NAMALWA (cell line): ENCODE measurements around the gene PPP1R16B.

Source experiments
- DNase-seq: peaks from one replicate; pipeline ENCODE4 v3.0.0-alpha.2; 2015; ENCODE audit warnings: low spot score

PPP1R16B gene

GRCh38 chr20:38827770-38828281 is 22.3 kb downstream of the PPP1R16B start:
- no peak for DNase-seq

DNA sequence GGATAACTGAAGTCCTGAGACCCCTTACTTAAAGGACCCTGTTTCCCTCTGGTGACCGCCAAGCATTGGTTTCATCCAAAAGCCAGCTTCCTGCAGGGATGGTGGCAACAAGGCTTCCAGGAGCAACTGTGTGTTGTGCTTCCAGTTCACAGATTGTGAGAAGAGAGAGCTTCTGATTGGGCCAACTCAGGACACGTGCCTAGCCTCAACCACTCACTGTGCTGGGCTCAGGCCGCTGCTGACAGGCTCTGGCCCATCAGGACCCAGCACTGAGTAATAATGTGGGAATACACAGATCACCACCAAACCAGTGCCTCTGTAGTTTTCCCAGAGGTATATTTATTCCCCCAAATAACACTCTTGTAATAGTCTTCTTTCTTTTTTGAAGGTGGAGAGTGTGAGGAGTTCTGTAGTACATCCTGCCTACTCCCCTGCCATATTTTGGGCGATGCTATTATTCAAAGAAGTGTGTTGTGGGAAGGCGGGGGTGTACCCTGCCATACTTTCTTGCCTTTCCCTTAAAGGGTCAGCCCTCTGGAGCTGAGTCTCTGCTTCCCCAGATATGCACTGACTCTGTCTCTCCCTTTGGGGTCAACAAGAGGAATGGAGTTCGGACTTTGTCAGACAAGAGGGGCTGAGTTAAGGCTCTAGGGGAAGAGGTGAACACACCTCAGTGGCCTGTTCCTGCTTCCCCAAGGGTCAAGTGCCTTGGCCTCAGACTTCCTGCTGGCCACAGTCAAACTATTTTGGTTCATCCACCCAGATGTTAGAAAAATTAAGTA is 23.2 kb downstream of the PPP1R16B start:
- DNase-seq: no peak

DNA sequence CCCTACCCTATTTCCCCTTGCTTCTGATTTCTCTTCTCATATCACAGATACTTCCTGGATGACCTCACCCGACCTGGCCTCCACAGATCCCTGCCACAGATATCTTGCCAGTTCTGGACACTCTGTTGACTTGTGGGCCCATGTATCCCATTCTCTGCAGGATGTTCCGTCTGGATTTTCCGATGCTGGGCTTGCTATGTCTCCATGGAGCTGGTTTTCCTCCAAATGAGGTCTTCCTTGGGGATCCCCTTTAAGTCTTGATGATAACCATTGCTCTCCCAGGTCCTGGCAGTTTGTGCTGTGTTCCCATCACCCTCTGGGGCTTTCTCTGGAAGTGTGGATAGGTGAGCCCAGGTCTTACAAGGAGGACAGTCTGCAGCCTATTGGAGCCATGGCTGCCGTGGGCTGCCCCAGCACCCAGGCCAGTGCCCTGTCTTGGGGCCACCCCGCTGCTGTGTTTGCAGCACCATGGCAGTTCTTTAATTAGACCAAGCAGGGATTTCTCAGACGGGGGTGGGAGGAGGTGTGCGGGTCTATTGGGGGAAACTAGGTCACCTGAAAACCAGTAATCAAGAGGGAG is 23.9 kb downstream of the PPP1R16B start:
- no peak for DNase-seq

DNA sequence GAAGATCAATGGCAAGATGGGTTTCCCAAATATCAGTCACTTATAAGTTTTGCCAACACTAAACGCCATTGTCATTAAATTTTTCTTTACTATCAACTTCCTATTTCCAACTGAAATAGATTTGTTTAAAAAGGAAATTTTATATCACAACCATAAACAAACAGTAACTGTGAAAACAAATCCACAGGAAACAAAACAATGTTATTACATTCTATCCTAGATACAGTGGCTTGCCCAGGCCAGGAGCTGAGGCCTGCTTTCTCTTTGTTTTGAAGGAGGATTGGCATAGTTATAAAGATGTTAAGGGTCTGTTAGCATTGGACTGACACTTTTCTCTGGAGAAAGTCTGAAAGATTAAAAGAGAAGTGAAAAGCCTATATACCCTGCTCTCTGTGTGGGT is 24.9 kb downstream of the PPP1R16B start:
- DNase-seq: no peak

GRCh38 chr20:38831049-38831691 is 25.7 kb downstream of the PPP1R16B start:
- DNase-seq: no peak

DNA sequence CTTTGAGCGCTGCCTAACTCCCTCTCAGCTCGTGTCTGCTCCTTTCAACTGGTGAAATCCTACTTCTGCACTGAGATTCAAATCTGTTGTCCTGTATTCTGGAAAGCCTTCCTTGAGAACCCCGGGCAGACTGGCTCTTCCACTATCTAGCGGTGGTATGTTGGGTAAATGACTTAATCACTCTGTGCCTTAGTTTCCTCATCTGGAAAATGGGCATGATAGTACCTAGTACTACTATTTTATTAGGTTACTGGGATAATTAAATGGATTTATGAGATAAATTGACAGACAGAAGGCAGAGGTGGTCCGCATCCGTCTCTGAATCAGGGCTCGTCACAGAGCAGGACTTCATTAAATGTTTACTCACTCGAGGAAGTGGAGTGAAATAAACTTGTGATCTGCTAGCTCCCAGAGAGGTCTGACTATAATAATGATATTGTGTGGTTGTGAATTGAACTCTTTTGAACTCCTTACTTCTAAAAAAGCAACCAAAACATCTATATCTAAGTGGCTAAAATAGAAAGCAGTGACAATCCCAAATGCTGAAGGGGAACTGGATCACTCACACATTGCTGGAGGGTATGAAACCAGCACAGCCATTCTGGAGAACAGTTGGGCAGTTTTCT is 26.6 kb downstream of the PPP1R16B start:
- DNase-seq: no peak

DNA sequence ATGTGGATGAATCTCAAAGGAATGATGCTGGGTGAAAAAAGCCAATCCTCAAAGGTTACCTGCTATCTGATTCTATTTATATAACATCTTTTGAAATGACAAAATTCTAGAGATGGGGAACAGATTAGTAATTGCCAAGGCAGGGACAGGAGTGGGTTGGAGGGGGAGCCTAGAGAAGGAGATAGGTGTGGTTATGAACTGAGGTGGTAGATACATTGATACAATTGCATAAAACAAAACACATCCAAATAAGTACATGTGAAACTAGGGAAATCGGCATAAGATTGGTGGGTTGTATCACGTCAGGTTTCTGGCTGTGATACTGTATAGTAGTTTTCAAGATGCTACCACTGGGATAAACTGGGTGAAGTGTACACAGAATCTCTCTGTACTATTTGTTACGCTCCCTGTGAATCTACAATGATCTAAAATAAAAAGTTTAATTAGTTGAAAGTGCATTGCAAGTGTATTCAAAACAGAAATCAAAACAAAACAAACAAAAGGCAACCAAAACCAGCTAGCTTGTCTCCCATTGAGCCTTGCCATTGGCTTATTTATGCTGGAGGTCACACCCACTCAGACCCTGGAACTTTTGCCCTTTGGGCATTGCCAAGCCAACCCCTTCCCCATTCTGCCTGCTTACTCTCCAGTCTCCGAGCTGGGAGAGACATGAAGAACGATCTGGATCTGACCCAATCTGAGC is 27.8 kb downstream of the PPP1R16B start:
- DNase-seq: no peak

GRCh38 chr20:38833857-38834164 is 28.3 kb downstream of the PPP1R16B start:
- no peak for DNase-seq

DNA sequence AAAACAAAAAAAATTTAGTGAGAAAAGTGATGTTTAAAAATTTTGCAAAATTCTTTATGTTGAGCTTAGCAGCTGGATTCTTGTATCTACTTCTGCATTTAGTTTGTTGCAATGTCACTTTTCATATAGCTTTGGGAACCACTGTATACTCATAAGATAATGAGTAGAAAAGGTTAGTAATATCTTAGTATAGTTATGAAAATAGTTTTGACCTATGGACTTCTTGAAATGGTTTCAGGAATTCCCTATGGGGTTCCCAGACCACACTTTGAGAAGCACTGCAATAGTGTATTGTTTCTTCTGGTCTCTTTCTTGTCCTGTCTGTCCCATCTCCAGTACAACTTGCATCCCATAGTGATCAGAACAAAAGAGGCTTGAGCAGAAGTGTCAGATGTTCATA is 29.4 kb downstream of the PPP1R16B start:
- DNase-seq: no peak

- no peak for DNase-seq
These were observed 30.3 kb downstream of the PPP1R16B start for GRCh38 chr20:38835792-38836191.

DNA sequence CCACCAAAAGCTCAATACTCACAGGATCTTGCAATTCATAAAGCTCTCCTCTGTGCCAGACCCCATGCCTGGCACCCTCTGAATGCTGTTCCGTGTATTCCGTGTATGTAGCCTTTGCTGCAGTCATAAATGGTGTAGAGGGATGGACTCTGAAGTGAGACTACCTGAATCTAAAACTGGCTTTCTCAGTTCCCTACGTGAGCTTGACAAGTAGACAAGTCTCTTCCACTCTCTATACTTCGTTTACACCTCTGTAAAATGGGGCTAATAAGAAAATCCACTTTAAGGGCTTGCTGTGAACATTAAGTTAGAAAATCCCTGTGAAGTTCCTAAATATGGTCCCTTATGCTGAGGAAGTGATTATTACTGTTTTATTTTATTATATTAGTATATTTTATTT is 31.5 kb downstream of the PPP1R16B start:
- DNase-seq: no peak

DNA sequence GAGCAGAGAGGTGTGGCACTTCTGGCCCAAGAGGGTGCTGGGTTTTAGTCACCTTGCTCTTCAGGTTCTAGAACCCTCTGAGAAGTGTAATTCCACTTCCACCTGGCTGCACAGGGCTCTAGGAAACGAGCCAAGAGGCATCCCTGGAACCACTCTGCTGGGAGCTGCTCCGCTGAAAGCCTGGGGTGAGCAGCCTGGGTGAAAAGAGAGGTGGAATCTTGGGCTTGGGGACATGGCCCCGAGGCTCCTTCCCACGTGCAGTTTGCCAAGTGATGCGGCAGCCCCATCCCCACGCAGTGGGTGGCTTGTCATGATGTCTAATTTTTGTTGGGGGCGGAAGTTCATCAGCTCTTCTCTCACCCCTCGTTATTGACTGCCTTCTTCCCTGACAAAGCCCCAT is 32.8 kb downstream of the PPP1R16B start:
- DNase-seq: no peak

GRCh38 chr20:38839563-38839962 is 34.1 kb downstream of the PPP1R16B start:
- no peak for DNase-seq

- no peak for DNase-seq
These were observed 34.8 kb downstream of the PPP1R16B start for GRCh38 chr20:38840053-38840893.

- no peak for DNase-seq
These were observed 35.5 kb downstream of the PPP1R16B start for GRCh38 chr20:38840894-38841470.

GRCh38 chr20:38841570-38841969 is 36.1 kb downstream of the PPP1R16B start:
- no peak for DNase-seq

DNA sequence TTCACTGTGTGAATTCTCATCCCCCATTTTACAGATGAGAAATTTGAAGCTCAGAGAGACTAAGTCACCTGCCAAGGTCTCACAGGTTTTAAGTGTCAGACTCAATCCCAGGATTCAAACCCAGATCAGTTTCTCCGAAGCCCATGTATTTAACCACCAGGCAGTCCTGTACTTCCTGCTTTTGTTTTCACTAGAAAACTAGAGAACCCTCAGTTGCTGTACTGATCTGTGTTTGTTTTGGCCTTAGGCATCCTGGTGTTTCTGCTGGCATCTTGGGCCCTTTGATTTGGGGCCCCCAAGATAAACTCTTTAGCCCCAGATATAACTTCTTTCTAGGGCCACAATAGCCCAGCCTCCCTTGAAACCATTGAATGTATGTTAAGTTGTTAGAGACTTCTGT is 36.5 kb downstream of the PPP1R16B start:
- DNase-seq: peak; percentile 64

DNA sequence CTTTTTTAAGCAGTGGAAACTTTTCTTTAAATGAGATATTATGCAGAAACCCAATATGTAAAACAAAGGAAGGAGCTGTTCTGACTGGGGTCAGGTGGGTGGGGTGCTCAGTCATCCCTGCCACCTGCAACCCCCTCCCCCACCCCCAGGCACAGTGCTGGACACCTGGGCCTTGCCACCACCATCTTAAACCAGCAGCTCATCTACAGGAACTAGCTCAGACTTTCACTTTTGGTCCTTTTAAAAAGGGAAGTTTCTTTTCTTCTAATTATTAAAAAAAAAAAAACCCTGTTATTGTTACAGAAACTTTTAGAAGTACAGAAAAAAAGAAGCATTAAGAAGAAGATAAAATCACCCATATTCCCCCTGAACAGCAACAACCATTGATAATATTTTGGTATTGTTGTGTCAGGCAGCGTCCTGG is 37.1 kb downstream of the PPP1R16B start:
- DNase-seq: peak; percentile 95

- DNase-seq: peak; percentile 45
These were observed 37.8 kb downstream of the PPP1R16B start for GRCh38 chr20:38843346-38843745.

DNA sequence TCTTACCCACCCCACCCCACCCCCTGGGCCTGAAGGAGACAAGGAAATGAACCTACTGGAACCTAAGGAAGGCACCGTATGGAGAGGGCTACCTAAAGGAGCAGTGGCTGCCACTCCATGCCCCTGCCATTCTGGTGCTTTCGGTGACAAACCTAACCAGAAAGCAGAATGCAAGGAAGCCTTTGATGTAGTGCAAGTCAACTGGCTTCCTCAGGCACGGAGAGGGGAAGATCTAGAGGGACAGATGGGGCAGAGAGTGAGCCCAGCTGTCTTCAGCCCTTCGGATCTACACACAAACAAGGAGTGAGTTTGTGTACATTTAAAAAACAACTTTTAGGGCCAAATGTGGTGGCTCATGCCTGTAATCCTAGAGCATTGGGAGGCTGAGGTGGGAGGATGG is 39.5 kb downstream of the PPP1R16B start:
- DNase-seq: no peak

DNA sequence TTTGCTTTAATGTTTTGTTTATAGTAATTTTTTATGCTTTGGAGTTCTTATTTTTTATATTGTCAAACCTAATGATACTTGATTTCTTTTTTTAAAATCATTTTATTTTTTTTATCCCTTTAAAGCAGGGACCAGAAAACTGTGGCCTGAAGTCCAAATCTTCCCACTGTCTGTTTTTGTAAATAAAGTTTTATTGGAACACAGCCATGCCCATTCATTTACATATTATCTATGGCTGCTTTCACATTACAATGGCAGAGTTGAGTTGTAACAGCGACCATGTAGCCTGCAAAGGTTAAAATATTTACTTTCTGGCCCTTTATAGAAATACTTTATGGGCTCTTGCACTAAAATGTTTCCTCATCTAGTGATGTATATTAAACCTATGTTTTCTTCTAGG is 42.3 kb downstream of the PPP1R16B start:
- peak; percentile 27 for DNase-seq
